Activated naive CD4-positive, alpha-beta T cell treated with anti-CD3 and anti-CD28 coated beads for 36 hours (primary cell): ENCODE results near the gene FLT1. TPM values are rescaled to one million over a fixed set of nuclear protein-coding genes. Genes with fewer than 3 reads are reported as not detected.

Experiments
- CTCF ChIA-PET: fragments of 350-600 bp; sonication (Branson Sonifier 250); formaldehyde crosslinking; loops from one replicate; lab custom pipeline; 2021; ENCODE audit warnings: antibody characterized with exemption; lab: Charles Lee
- DNase-seq: peaks from one replicate; pipeline ENCODE4 v3.0.0-alpha.2; 2020
- H3K27ac Mint-ChIP-seq: one replicate; pipeline ENCODE4 v1.8.0; 2021; ENCODE audit warnings: mild to moderate bottlenecking, mixed read lengths
- H3K27me3 Mint-ChIP-seq: one replicate; pipeline ENCODE4 v1.8.0; 2021; ENCODE audit warnings: low read depth, mixed read lengths
- H3K36me3 Mint-ChIP-seq: one replicate; pipeline ENCODE4 v1.8.0; 2021; ENCODE audit warnings: low read depth, mixed read lengths
- H3K4me1 Mint-ChIP-seq: one replicate; pipeline ENCODE4 v1.8.0; 2021; ENCODE audit warnings: low read depth, mixed read lengths
- H3K4me3 Mint-ChIP-seq: one replicate; pipeline ENCODE4 v1.8.0; 2021; ENCODE audit warnings: mild to moderate bottlenecking, moderate library complexity, mixed read lengths
- H3K9me3 Mint-ChIP-seq: one replicate; pipeline ENCODE4 v1.8.0; 2021; ENCODE audit warnings: mixed read lengths
- intact Hi-C: fragments of 100-400 bp; cut with micrococcal nuclease; formaldehyde crosslinking; loops from one replicate; pipeline ENCODE4 v1.15.1; 2023
- total RNA-seq, 2 experiments: library from RNA; stranded (reverse); gene quantifications; one replicate each; pipeline ENCODE4 v1.2.3, GENCODE V29; 2021

Gene FLT1
- total RNA-seq, 2 experiments from 2014 or later, result 21.8 to 21.9 TPM

- CTCF ChIA-PET, result interaction anchor here (1.1 kb wide), 1 partner anchor 475 kb away, joined by 5 read pairs; no protein-coding TSS in a partner anchor
- intact Hi-C loops, result loop anchor here (5.0 to 10.0 kb wide), 2 partner anchors 171 to 1043 kb away; no protein-coding TSS in a partner anchor
Measured at GRCh38 chr13:28321756-28322155, 173.2 kb downstream of the FLT1 start.

GRCh38 chr13:28320884-28321574, 173.9 kb downstream of the FLT1 start:
- no peak overlapping the region for H3K27ac Mint-ChIP-seq
- H3K9me3 Mint-ChIP-seq, result no peaks in the 10 kb centered on the region
- CTCF ChIA-PET, result interaction anchor here (1.1 kb wide), 1 partner anchor 476 kb away, joined by 5 read pairs; no protein-coding TSS in a partner anchor
- no peaks in the 10 kb centered on the region for H3K36me3 Mint-ChIP-seq
- no peak overlapping the region for H3K4me3 Mint-ChIP-seq
- no peaks in the 10 kb centered on the region for H3K27me3 Mint-ChIP-seq
- intact Hi-C loops, result loop anchor here (5.0 to 10.0 kb wide), 2 partner anchors 171 to 1044 kb away; no protein-coding TSS in a partner anchor
- DNase-seq, result no peak
- no peaks in the 10 kb centered on the region for H3K4me1 Mint-ChIP-seq

More at GRCh38 chr13:28321756-28322155, 173.2 kb downstream of the FLT1 start:
- H3K4me3 Mint-ChIP-seq, result no peak overlapping the region
- H3K36me3 Mint-ChIP-seq, result no peaks in the 10 kb centered on the region
- no peaks in the 10 kb centered on the region for H3K9me3 Mint-ChIP-seq
- DNase-seq, result no peak
- H3K27me3 Mint-ChIP-seq, result no peaks in the 10 kb centered on the region
- H3K4me1 Mint-ChIP-seq, result no peaks in the 10 kb centered on the region
- H3K27ac Mint-ChIP-seq, result no peak overlapping the region

- Mint-ChIP-seq H3K36me3 (no peaks in the 10 kb centered on the region), H3K27me3 (no peaks in the 10 kb centered on the region), H3K4me3 (no peak overlapping the region), H3K4me1 (no peaks in the 10 kb centered on the region), H3K9me3 (no peaks in the 10 kb centered on the region), H3K27ac (no peak overlapping the region)
- intact Hi-C loops, result loop anchor here (5.0 to 10.0 kb wide), 2 partner anchors 172 to 1045 kb away; no protein-coding TSS in a partner anchor
- no peak for DNase-seq
- CTCF ChIA-PET, result interaction anchor here (0.7 kb wide), 1 partner anchor 263 kb away, joined by 3 read pairs; no protein-coding TSS in a partner anchor
Measured at GRCh38 chr13:28320209-28320608, 174.7 kb downstream of the FLT1 start.

- no peak overlapping the region for H3K4me3 Mint-ChIP-seq
- no peak for DNase-seq
- H3K9me3 Mint-ChIP-seq, result no peaks in the 10 kb centered on the region
- H3K27me3 Mint-ChIP-seq, result no peaks in the 10 kb centered on the region
- no peak overlapping the region for H3K27ac Mint-ChIP-seq
- no peaks in the 10 kb centered on the region for H3K36me3 Mint-ChIP-seq
- H3K4me1 Mint-ChIP-seq, result no peaks in the 10 kb centered on the region
- intact Hi-C loops, result no loop called here
- CTCF ChIA-PET, result no interaction called here
Measured at GRCh38 chr13:28319528-28319927, 175.4 kb downstream of the FLT1 start.

- intact Hi-C loops, result no loop called here
- H3K27me3 Mint-ChIP-seq, result no peaks in the 10 kb centered on the region
- H3K4me1 Mint-ChIP-seq, result no peaks in the 10 kb centered on the region
- H3K4me3 Mint-ChIP-seq, result no peak overlapping the region
- H3K36me3 Mint-ChIP-seq, result no peaks in the 10 kb centered on the region
- DNase-seq, result no peak
- H3K9me3 Mint-ChIP-seq, result no peaks in the 10 kb centered on the region
- no peak overlapping the region for H3K27ac Mint-ChIP-seq
- CTCF ChIA-PET, result no interaction called here
Measured at GRCh38 chr13:28318496-28318895, 176.4 kb downstream of the FLT1 start.

- no peak for DNase-seq
- H3K4me3 Mint-ChIP-seq, result no peak overlapping the region
- intact Hi-C loops, result no loop called here
- CTCF ChIA-PET, result interaction anchor here (0.8 kb wide), 1 partner anchor 101 kb away, joined by 4 read pairs; no protein-coding TSS in a partner anchor
- H3K9me3 Mint-ChIP-seq, result no peaks in the 10 kb centered on the region
- no peaks in the 10 kb centered on the region for H3K27me3 Mint-ChIP-seq
- H3K4me1 Mint-ChIP-seq, result no peaks in the 10 kb centered on the region
- H3K27ac Mint-ChIP-seq, result no peak overlapping the region
- H3K36me3 Mint-ChIP-seq, result no peaks in the 10 kb centered on the region
Measured at GRCh38 chr13:28316836-28317235, 178.1 kb downstream of the FLT1 start.

- CTCF ChIA-PET, result interaction anchor here (0.8 kb wide), 1 partner anchor 102 kb away, joined by 4 read pairs; no protein-coding TSS in a partner anchor
- H3K4me3 Mint-ChIP-seq, result no peak overlapping the region
Measured at GRCh38 chr13:28316129-28316528, 178.8 kb downstream of the FLT1 start.

GRCh38 chr13:28314879-28315278, 180.0 kb downstream of the FLT1 start:
- H3K36me3 Mint-ChIP-seq, result no peaks in the 10 kb centered on the region
- CTCF ChIA-PET, result interaction anchor here (0.6 to 1.6 kb wide), 4 partner anchors 10 to 321 kb away, joined by 3 to 6 read pairs (median 4); no protein-coding TSS in a partner anchor
- no peak overlapping the region for H3K4me3 Mint-ChIP-seq
- no peak overlapping the region for H3K27ac Mint-ChIP-seq
- DNase-seq, result no peak
- intact Hi-C loops, result no loop called here
- H3K9me3 Mint-ChIP-seq, result no peaks in the 10 kb centered on the region
- H3K27me3 Mint-ChIP-seq, result no peaks in the 10 kb centered on the region
- no peaks in the 10 kb centered on the region for H3K4me1 Mint-ChIP-seq

More at GRCh38 chr13:28316129-28316528, 178.8 kb downstream of the FLT1 start:
- intact Hi-C loops, result no loop called here
- H3K4me1 Mint-ChIP-seq, result no peaks in the 10 kb centered on the region
- no peak for DNase-seq
- H3K36me3 Mint-ChIP-seq, result no peaks in the 10 kb centered on the region
- no peaks in the 10 kb centered on the region for H3K9me3 Mint-ChIP-seq
- no peaks in the 10 kb centered on the region for H3K27me3 Mint-ChIP-seq
- H3K27ac Mint-ChIP-seq, result no peak overlapping the region

GRCh38 chr13:28313579-28313978, 181.3 kb downstream of the FLT1 start:
- Mint-ChIP-seq H3K27me3 (no peaks in the 10 kb centered on the region), H3K9me3 (no peaks in the 10 kb centered on the region), H3K36me3 (peaks cover 2% of the 10 kb centered on the region), H3K4me3 (no peak overlapping the region), H3K27ac (no peak overlapping the region), H3K4me1 (no peaks in the 10 kb centered on the region)
- DNase-seq, result peak; percentile 62
- intact Hi-C loops, result loop anchor here (1.0 kb wide), 1 partner anchor 483 kb away; no protein-coding TSS in a partner anchor
- CTCF ChIA-PET, result interaction anchor here (1.6 to 2.4 kb wide), 2 partner anchors 10 to 11 kb away, joined by 6 to 8 read pairs; no protein-coding TSS in a partner anchor

GRCh38 chr13:28306325-28306724, 188.6 kb downstream of the FLT1 start:
- Mint-ChIP-seq H3K4me3 (no peak overlapping the region), H3K4me1 (peaks cover 9% of the 10 kb centered on the region), H3K36me3 (peaks cover 3% of the 10 kb centered on the region), H3K9me3 (no peaks in the 10 kb centered on the region), H3K27ac (no peak overlapping the region), H3K27me3 (no peaks in the 10 kb centered on the region)
- CTCF ChIA-PET, result no interaction called here
- DNase-seq, result no peak
- intact Hi-C loops, result no loop called here

- CTCF ChIA-PET, result interaction anchor here (1.1 to 1.5 kb wide), 2 partner anchors 12 to 39 kb away, joined by 3 to 6 read pairs; no protein-coding TSS in a partner anchor
- H3K4me1 Mint-ChIP-seq, result peaks cover 14% of the 10 kb centered on the region
- no peaks in the 10 kb centered on the region for H3K36me3 Mint-ChIP-seq
- intact Hi-C loops, result no loop called here
- H3K27me3 Mint-ChIP-seq, result no peaks in the 10 kb centered on the region
- H3K27ac Mint-ChIP-seq, result peak overlapping the region; percentile 32
- DNase-seq, result no peak
- no peaks in the 10 kb centered on the region for H3K9me3 Mint-ChIP-seq
- no peak overlapping the region for H3K4me3 Mint-ChIP-seq
Measured at GRCh38 chr13:28301839-28302238, 193.1 kb downstream of the FLT1 start.

GRCh38 chr13:28299916-28300315, 195.0 kb downstream of the FLT1 start:
- CTCF ChIA-PET, result no interaction called here
- no peak for DNase-seq
- Mint-ChIP-seq H3K9me3 (no peaks in the 10 kb centered on the region), H3K27me3 (no peaks in the 10 kb centered on the region), H3K4me3 (no peak overlapping the region), H3K36me3 (peaks cover 7% of the 10 kb centered on the region), H3K27ac (no peak overlapping the region), H3K4me1 (peaks cover 14% of the 10 kb centered on the region)
- intact Hi-C loops, result no loop called here
